ENCODE data around the gene FAU. TPM values are rescaled to one million over a fixed set of nuclear protein-coding genes. Genes with fewer than 3 reads are reported as not detected.

The FAU gene
- total and polyA plus RNA-seq, 9 of the 15 experiments (the other 6 are each of a cell fraction or from before 2014, with no cell fraction given), result 433 to 1,827 (median 942) TPM

DNA sequence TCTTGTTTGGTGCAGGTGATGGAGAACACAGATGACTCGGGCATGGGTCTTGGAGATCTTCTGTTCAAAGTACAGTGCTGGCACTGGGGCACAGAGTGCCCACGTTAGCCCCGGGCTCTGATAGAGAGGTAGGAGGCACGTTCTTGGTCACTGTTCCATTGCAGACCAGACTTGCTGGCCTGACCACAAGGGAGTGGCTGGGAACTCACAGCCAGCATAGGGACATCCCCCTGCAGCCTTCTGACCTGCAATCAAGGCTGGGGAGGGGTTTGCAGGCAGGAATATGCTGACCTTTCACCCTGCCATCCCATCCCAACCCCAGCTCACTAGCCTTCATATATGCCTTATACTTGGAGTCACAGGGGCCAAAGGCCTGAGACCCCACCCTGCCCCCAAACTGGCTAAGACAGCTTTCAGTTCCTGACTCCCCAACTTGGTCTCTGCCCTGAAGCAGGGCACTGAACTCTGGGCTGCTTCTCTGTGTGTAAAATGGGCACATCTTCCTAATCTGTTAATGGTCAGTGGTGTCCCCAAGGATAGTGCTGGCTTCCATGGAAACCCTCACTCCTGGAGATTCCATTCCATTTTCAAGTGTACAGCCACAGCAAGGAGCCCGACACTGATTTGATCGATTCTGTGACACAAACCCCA is 4.8 kb upstream of the FAU start (continued):
- peak; percentile 29 for TF ChIP-seq POLR2B (IDR thresholded peaks at IDR 0.05; ENCODE audit: low read depth, partially characterized antibody)

DNA sequence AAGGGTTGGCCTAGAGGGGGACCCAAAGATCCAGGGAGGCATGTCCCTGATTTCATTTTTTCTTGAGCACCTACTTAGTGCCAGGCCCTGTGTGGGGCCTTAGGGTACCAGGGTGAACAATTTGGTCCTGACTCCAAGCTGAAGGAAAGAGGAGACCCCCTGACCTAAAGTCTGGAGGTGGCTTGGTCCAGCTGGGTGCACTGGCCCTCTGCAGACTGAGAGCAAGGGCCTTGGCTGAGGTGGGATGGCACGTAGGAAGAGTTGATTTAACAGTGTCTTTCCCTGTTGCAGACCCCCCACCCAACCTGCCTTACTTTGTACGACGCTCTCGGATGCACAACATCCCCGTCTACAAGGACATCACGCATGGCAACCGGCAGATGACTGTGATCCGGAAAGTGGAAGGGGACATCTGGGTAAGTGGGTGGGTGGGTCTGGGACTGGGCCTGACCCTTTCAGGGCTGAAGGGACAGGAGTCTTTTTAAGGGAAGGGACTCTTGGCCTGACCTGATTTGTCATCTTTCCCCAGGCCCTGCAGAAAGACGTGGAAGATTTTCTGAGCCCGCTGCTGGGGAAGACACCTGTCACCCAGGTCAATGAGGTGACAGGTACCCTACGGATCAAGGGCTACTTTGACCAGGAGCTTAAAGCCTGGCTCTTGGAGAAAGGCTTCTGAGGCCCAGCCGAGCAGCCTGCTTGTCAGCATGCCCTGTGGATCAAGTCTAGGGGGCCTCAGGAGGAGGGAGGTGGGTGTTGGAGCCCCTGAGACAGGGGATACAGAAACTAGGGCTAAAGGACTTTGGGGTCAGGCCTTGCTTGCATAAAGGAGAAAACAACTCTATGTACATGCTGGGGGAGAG is 3.5 kb upstream of the FAU start:
- H3K9ac ChIP-seq (ENCODE audit: insufficient read depth in 1 of 2, low read depth in 2 of 2, low read length in 2 of 2), result 0 out of 4 replicates have a peak overlapping the region, but pooled peaks of 1 of the 2 experiments have one; percentile 6
- no peak overlapping the region for H3K4me2 ChIP-seq (ENCODE audit: insufficient read depth, low read length)
- ATAC-seq, result no peak
- H3K27ac ChIP-seq (ENCODE audit: extremely low read depth, low read depth, low read length), result no peak overlapping the region; the same call in 2 of the 3 replicates
- no peak overlapping the region for H3K4me3 ChIP-seq
- no peak for FAIRE-seq
- intact Hi-C loops (cut with micrococcal nuclease), result no loop called here
- H3K9me1 ChIP-seq (ENCODE audit: control insufficient read depth, insufficient read depth, low read length), result no peaks in the 10 kb centered on the region
- peaks cover 47% of the 10 kb centered on the region for H3K79me2 ChIP-seq (ENCODE audit: control insufficient read depth, insufficient read depth, low read length)
- H3K36me3 ChIP-seq (ENCODE audit: control insufficient read depth, insufficient read depth, low read length), result peaks cover 79% of the 10 kb centered on the region
- in situ Hi-C loops (cut with MboI), result no loop called here
- peak in 1 of 4 experiments; percentile 3 for DNase-seq (ENCODE audit: extremely low read depth in 1 of 4, low spot score in 3 of 4)
- H3K27me3 ChIP-seq (ENCODE audit: control insufficient read depth in 2 of 2, insufficient read depth in 2 of 2, low read length in 2 of 2), result no peaks in the 10 kb centered on the region
- no peak overlapping the region for H2AFZ ChIP-seq (ENCODE audit: low read depth, low read length)
- 88% methylated on average over 12 of the region's 12 CpGs for WGBS (ENCODE audit: insufficient coverage, low coverage, missing lambda C conversion rate)
- no peaks in the 10 kb centered on the region for H3K9me3 ChIP-seq (replicated peaks; ENCODE audit: control insufficient read depth, insufficient read depth, low read depth, low read length)
- peaks cover 6% of the 10 kb centered on the region; the same call in 1 of the 2 replicates for H4K20me1 ChIP-seq (replicated peaks; ENCODE audit: control insufficient read depth, insufficient read depth, low read length)
- no TSS peak for BruUV-seq (replicated peaks)
- CTCF ChIA-PET (ENCODE audit: low intra/inter-chr PET ratio), result no interaction called here
- peaks cover 8 to 16% of the 10 kb centered on the region in 2 experiments; a peak in 4 of 5 replicates for H3K4me1 ChIP-seq (replicated peaks in 1 of 2; ENCODE audit: control insufficient read depth in 2 of 2, insufficient read depth in 2 of 2, low read length in 2 of 2)
- POLR2A ChIA-PET, result interaction anchor here (0.6 to 9.5 kb wide), 8 partner anchors 8 to 157 kb away, joined by 3 to 182 read pairs (median 3); partner anchors contain the start of genes SPDYC, SYVN1, TM7SF2 and VPS51
- TF ChIP-seq PHF21A (IDR thresholded peaks at IDR 0.05; ENCODE audit: borderline replicate concordance, low read depth), result no peak
- TF ChIP-seq, protein P1, sequence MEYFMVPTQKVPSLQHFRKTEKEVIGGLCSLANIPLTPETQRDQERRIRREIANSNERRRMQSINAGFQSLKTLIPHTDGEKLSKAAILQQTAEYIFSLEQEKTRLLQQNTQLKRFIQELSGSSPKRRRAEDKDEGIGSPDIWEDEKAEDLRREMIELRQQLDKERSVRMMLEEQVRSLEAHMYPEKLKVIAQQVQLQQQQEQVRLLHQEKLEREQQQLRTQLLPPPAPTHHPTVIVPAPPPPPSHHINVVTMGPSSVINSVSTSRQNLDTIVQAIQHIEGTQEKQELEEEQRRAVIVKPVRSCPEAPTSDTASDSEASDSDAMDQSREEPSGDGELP (CRISPR knock-in tag; IDR thresholded peaks at IDR 0.05; ENCODE audit: borderline replicate concordance), result 0 out of 2 replicates have a peak, but pooled peaks have one; percentile 11
- TF ChIP-seq, protein P2, sequence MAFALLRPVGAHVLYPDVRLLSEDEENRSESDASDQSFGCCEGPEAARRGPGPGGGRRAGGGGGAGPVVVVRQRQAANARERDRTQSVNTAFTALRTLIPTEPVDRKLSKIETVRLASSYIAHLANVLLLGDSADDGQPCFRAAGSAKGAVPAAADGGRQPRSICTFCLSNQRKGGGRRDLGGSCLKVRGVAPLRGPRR (CRISPR knock-in tag; IDR thresholded peaks at IDR 0.05), result no peak
- TF ChIP-seq, protein P3, sequence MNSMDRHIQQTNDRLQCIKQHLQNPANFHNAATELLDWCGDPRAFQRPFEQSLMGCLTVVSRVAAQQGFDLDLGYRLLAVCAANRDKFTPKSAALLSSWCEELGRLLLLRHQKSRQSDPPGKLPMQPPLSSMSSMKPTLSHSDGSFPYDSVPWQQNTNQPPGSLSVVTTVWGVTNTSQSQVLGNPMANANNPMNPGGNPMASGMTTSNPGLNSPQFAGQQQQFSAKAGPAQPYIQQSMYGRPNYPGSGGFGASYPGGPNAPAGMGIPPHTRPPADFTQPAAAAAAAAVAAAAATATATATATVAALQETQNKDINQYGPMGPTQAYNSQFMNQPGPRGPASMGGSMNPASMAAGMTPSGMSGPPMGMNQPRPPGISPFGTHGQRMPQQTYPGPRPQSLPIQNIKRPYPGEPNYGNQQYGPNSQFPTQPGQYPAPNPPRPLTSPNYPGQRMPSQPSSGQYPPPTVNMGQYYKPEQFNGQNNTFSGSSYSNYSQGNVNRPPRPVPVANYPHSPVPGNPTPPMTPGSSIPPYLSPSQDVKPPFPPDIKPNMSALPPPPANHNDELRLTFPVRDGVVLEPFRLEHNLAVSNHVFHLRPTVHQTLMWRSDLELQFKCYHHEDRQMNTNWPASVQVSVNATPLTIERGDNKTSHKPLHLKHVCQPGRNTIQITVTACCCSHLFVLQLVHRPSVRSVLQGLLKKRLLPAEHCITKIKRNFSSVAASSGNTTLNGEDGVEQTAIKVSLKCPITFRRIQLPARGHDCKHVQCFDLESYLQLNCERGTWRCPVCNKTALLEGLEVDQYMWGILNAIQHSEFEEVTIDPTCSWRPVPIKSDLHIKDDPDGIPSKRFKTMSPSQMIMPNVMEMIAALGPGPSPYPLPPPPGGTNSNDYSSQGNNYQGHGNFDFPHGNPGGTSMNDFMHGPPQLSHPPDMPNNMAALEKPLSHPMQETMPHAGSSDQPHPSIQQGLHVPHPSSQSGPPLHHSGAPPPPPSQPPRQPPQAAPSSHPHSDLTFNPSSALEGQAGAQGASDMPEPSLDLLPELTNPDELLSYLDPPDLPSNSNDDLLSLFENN (IDR thresholded peaks at IDR 0.05; ENCODE audit: low read depth in 2 of 2, low read length in 2 of 2), result no peak
- no peak for TF ChIP-seq THRAP3 (IDR thresholded peaks at IDR 0.05; ENCODE audit: borderline replicate concordance)
- TF ChIP-seq, protein P4, sequence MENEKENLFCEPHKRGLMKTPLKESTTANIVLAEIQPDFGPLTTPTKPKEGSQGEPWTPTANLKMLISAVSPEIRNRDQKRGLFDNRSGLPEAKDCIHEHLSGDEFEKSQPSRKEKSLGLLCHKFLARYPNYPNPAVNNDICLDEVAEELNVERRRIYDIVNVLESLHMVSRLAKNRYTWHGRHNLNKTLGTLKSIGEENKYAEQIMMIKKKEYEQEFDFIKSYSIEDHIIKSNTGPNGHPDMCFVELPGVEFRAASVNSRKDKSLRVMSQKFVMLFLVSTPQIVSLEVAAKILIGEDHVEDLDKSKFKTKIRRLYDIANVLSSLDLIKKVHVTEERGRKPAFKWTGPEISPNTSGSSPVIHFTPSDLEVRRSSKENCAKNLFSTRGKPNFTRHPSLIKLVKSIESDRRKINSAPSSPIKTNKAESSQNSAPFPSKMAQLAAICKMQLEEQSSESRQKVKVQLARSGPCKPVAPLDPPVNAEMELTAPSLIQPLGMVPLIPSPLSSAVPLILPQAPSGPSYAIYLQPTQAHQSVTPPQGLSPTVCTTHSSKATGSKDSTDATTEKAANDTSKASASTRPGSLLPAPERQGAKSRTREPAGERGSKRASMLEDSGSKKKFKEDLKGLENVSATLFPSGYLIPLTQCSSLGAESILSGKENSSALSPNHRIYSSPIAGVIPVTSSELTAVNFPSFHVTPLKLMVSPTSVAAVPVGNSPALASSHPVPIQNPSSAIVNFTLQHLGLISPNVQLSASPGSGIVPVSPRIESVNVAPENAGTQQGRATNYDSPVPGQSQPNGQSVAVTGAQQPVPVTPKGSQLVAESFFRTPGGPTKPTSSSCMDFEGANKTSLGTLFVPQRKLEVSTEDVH (IDR thresholded peaks at IDR 0.05; ENCODE audit: low read depth, partially characterized antibody), result no peak
- no peak for TF ChIP-seq BACH1 (tag; IDR thresholded peaks at IDR 0.05)
- TF ChIP-seq SMAD3 (CRISPR knock-in tag; conservative IDR thresholded peaks at IDR 0.05), result no peak
